Epithelial cell of esophagus (primary cell): Measurements from ENCODE around the gene C8B.

Experiments used
- DNase-seq: peaks from one replicate; pipeline ENCODE4 v3.0.0; 2010; ENCODE audit warnings: low read depth
- H3K4me3 ChIP-seq: 2 replicates; pipeline ENCODE4 v1.5.1; 2011; ENCODE audit warnings: mild to moderate bottlenecking, low read length, control low read depth
- TF ChIP-seq, protein P1 (sequence below): IDR thresholded peaks from 2 replicates; pipeline ENCODE4 v1.5.1; 2011; ENCODE audit warnings: low read depth, mild to moderate bottlenecking, low read length, control low read depth, inconsistent platforms; ENCODE audit not compliant: insufficient read depth; ENCODE audit errors: missing control alignments

Gene C8B

DNA sequence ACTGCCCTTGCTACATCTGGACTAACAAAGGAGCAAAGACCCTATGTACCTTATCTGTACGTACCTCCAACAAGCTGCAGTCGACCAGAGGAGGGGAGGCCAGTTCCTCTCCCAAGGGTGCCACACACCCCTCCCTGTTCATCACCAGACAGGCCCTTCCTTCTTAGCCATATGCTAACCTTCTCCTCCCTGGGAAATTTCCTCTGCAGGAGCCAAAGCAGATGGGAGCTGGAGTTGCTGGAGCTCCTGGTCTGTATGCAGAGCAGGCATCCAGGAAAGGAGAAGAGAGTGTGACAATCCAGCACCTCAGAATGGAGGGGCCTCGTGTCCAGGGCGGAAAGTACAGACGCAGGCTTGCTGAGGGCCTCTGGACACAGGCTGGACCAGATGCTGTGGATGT is 48.5 kb downstream of the C8B start:
- DNase-seq = no peak
- no peak overlapping the region for H3K4me3 ChIP-seq
- TF ChIP-seq, protein P1, sequence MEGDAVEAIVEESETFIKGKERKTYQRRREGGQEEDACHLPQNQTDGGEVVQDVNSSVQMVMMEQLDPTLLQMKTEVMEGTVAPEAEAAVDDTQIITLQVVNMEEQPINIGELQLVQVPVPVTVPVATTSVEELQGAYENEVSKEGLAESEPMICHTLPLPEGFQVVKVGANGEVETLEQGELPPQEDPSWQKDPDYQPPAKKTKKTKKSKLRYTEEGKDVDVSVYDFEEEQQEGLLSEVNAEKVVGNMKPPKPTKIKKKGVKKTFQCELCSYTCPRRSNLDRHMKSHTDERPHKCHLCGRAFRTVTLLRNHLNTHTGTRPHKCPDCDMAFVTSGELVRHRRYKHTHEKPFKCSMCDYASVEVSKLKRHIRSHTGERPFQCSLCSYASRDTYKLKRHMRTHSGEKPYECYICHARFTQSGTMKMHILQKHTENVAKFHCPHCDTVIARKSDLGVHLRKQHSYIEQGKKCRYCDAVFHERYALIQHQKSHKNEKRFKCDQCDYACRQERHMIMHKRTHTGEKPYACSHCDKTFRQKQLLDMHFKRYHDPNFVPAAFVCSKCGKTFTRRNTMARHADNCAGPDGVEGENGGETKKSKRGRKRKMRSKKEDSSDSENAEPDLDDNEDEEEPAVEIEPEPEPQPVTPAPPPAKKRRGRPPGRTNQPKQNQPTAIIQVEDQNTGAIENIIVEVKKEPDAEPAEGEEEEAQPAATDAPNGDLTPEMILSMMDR = no peak

DNA sequence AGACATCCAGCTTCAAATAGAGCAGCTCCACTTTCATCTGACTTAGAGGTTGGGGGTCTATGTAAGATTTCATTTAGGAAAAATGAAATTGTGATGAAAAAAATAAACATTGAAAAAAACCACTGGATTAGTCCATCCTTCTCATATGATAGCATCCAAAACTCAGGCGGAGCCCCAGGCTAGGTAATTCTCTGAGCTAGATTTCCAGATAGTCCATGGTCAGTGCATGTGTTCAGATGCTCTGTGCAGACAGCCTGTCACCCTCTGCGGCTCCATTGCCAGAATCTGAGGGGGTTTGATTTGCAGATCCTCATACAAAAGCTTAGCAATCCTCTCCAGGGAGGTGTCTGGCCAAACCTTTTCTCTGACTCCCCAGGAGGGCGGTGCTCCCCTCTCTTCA is 49.2 kb downstream of the C8B start:
- TF ChIP-seq, protein P1 = no peak
- no peak overlapping the region for H3K4me3 ChIP-seq
- no peak for DNase-seq

DNA sequence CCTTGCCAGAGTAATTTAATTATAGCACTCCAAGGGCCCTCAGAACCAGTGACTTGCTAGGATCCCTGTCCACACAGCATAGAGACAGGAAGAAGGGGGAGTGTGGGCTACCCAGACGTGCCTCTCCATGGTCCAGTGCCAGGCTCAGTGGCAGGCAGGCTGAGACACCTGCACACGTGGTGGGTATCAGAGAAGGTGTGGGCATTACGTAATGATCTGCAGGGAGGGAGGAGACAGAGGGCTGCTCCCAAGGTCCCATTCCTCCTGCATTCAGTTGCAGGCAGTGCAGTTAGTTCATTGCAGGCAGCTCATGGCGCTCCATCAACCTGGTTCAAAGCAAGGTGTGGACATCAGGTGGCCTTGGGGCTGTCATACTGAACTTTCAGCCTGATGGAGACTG is 49.9 kb downstream of the C8B start:
- no peak overlapping the region for H3K4me3 ChIP-seq
- TF ChIP-seq, protein P1 = no peak
- DNase-seq = peak; percentile 38

DNA sequence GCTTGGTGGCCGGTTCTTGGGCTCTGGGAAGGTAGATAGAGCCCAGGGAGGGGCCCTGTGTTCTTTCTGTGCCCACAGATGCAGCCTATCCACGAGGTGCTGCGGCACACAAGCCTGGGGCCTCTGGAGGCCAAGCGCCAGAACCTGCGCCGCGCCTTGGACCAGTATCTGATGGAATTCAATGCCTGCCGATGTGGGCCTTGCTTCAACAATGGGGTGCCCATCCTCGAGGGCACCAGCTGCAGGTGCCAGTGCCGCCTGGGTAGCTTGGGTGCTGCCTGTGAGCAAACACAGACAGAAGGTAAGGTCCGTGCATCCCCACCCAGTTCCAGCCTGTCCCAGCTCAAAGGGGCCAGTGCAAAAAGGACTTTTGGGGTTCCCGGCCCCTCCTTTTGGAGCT is 53.5 kb downstream of the C8B start:
- DNase-seq = no peak
- TF ChIP-seq, protein P1 = no peak
- no peak overlapping the region for H3K4me3 ChIP-seq

DNA sequence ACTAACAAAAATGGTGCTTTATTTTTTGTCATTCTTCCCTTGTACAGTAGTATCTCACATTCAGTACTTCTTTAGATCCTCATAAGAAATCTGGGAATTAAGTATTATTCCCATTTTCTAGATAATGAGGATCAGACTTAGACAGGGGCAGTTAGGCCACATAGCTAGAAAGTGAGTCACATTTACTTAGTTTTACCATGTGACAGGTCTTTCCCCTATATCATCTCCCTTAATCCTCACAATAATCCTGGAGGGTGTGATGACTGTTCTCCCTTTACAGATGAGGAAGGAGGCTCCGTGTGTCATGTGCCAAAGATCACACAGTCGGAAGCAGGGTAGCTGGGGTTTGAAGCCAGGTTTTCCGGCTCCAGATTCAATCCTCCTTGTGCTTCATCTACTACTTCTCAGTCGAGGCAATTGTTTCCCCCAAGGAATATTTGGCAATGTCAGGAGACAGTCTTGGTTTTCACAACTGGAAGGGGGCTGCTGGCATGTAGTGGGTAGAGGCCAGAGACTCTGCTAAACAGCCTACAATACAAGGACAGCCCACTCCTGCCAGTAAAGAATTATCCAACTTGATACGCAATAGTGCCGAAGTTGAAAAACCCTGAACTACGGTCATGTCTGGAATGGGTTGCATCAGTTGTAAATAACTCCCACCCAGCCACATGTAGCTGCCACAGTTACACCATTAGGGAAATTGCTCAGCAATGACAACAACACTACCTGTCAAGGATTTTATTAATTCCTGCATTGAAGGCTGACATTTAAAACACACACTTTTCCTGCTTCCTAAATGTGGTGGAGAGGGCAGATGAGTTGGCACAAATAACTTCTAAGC is 54.5 kb downstream of the C8B start:
- peak; percentile 71 for DNase-seq
- TF ChIP-seq, protein P1 = no peak
- no peak overlapping the region for H3K4me3 ChIP-seq

DNA sequence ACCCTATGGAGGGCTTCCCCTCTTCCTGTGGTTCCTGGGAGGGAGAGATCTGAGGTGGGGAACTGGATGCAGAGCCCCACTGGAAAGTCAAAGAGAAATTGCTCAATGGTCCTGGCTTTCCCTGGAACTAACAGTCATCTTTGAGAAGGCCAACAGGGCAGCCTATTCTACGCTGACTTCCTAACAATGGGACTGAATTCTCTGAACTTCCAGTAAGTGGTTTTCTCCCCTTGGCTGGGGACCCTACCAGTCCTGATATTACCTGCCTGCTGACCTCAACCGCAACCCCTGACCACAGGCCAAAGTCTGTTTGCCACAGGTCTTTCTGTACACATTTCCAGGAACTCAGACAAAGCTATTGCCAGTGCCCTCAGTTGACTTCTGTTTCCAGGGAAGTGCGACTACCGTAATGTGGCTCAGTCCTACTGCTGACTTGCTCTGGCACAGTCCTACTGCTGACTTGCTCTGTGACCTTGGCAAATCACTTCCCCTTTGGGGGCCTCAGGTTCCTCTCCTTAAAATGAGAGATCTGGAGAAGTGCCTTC is 55.3 kb downstream of the C8B start:
- TF ChIP-seq, protein P1 = no peak
- DNase-seq = no peak
- H3K4me3 ChIP-seq = no peak overlapping the region

DNA sequence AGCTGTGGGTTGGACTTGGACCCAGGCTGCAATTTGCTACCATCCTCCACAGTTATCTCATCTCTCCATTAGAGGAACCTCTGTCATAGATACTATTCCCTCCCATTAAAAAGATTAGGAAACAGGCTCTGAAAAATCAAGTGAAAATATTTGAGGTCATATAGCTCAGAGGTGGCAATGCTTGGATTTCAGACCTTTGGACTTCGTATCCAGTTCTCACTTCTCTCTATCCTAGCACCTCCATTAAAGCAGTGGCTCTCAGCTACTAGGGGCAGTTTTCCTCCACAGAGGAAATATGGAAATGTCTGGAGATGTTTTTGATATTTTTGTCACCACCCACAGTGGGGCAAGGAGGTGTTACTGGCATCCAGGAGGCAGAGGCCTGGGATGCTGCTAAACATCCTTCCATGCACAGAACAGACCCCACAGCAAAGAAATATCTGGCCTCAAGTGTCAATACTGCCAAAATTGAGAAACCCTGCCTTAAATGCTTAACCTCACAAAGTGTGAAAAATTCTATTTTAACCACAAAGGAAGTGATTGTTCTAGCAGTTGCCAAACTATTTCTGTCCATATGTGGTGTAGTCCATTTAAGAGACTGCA is 57.1 kb downstream of the C8B start:
- TF ChIP-seq, protein P1 = no peak
- no peak for DNase-seq
- no peak overlapping the region for H3K4me3 ChIP-seq
